Prostate gland (tissue), 2 donors: ENCODE measurements around the gene TUBB.

ENCODE experiments used
- POLR2A ChIP-seq: fragments of 450-650 bp; IDR thresholded peaks from one replicate; pipeline ENCODE4 v1.6.1; 2016; ENCODE audit warnings: antibody characterized with exemption, mild to moderate bottlenecking
- POLR2AphosphoS5 ChIP-seq: sonication (generic); formaldehyde crosslinking; IDR thresholded peaks from one replicate; pipeline ENCODE4 v1.6.1; 2017; ENCODE audit warnings: antibody characterized with exemption
- TF ChIP-seq, protein P1 (sequence below), 4 experiments: fragments of 200-600 bp in 2 of 4; fragments of 450-650 bp in 2 of 4; sonication (generic) in 2 of 4; IDR thresholded peaks; 1 replicate in 3 of 4; 2 replicates in 1 of 4; pipeline ENCODE4 v1.5.1; 2016 to 2019; ENCODE audit warnings: antibody characterized with exemption in 4 of 4, mild to moderate bottlenecking in 2 of 4, moderate library complexity in 2 of 4

- TF ChIP-seq, protein P1, sequence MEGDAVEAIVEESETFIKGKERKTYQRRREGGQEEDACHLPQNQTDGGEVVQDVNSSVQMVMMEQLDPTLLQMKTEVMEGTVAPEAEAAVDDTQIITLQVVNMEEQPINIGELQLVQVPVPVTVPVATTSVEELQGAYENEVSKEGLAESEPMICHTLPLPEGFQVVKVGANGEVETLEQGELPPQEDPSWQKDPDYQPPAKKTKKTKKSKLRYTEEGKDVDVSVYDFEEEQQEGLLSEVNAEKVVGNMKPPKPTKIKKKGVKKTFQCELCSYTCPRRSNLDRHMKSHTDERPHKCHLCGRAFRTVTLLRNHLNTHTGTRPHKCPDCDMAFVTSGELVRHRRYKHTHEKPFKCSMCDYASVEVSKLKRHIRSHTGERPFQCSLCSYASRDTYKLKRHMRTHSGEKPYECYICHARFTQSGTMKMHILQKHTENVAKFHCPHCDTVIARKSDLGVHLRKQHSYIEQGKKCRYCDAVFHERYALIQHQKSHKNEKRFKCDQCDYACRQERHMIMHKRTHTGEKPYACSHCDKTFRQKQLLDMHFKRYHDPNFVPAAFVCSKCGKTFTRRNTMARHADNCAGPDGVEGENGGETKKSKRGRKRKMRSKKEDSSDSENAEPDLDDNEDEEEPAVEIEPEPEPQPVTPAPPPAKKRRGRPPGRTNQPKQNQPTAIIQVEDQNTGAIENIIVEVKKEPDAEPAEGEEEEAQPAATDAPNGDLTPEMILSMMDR (IDR thresholded peaks at IDR 0.05), result peak; percentile 33 to 72 (median 52)
- TF ChIP-seq POLR2A (peak; percentile 92), POLR2AphosphoS5 (peak; percentile 88)
Measured at GRCh38 chr6:30744054-30744805, 24.1 kb downstream of the TUBB start, which contains the start of gene IER3.
